Panc1 (cell line): ENCODE measurements around the gene KLF17. TPM values are rescaled to one million over a fixed set of nuclear protein-coding genes. Genes with fewer than 3 reads are reported as not detected.
A peak's percentile ranks its signal among the peaks of the same experiment; 100 is the strongest.

Source experiments
- ATAC-seq: fragments of 200-7000 bp; cut with Tn5 transposase; 2 replicates; pipeline ENCODE4 v1.9.1; 2020; ENCODE audit warnings: mild to moderate bottlenecking, moderate library complexity
- Bru-seq: library from RNA; stranded (reverse); fragments of 400-500 nt; gene quantifications from one replicate; lab custom pipeline; 2021; lab: Mats Ljungman, UMichigan
- BruChase-seq, 2 experiments: library from RNA; stranded (reverse); fragments of 400-500 nt; gene quantifications; one replicate each; lab custom pipeline; 2021; lab: Mats Ljungman, UMichigan
- BruUV-seq: library from RNA; stranded (reverse); fragments of 400-500 nt; replicated peaks from 2 replicates; lab custom pipeline; 2021; lab: Mats Ljungman, UMichigan
- CTCF ChIA-PET: fragments of 300-600 bp; sonication (Branson Sonifier 250); formaldehyde crosslinking; loops from one replicate; lab custom pipeline; 2022; ENCODE audit warnings: antibody characterized with exemption; lab: Charles Lee
- POLR2A ChIA-PET: fragments of 300-600 bp; sonication (Branson Sonifier 250); formaldehyde crosslinking; loops from one replicate; lab custom pipeline; 2022; ENCODE audit warnings: antibody characterized with exemption; lab: Charles Lee
- DNase-seq: peaks from one replicate; pipeline ENCODE4 v3.0.0-alpha.2; 2010; ENCODE audit warnings: low read depth, low spot score
- H3K27ac ChIP-seq: 2 replicates; pipeline ENCODE4 v1.5.1; 2011; ENCODE audit warnings: mild to moderate bottlenecking, low read length, inconsistent platforms
- H3K27me3 ChIP-seq: fragments of 200-500 bp; sonication (Bioruptor generic); 2 replicates; pipeline ENCODE4 v1.6.0; 2014; ENCODE audit warnings: low read length, inconsistent platforms; ENCODE audit not compliant: control insufficient read depth, insufficient read depth
- H3K36me3 ChIP-seq: fragments of 200-500 bp; sonication (Bioruptor generic); 2 replicates; pipeline ENCODE4 v1.5.1; 2014; ENCODE audit warnings: inconsistent platforms, mild to moderate bottlenecking, low read length, moderate library complexity; ENCODE audit not compliant: control insufficient read depth, insufficient read depth
- H3K4me1 ChIP-seq: 2 replicates; pipeline ENCODE4 v1.5.1; 2011; ENCODE audit warnings: inconsistent platforms, mild to moderate bottlenecking, low read length, moderate library complexity; ENCODE audit not compliant: control insufficient read depth, insufficient read depth
- H3K4me3 ChIP-seq, 2 experiments: 2 replicates each; pipeline ENCODE4 v1.5.1; 2011 to 2012; ENCODE audit warnings: low read depth in 2 of 2, low read length in 2 of 2, mild to moderate bottlenecking in 2 of 2, inconsistent platforms in 1 of 2, moderate library complexity in 1 of 2
- H3K9me3 ChIP-seq: fragments of 200-500 bp; sonication (Bioruptor generic); 2 replicates; pipeline ENCODE4 v1.5.1; 2014; ENCODE audit warnings: low read depth, mild to moderate bottlenecking, inconsistent platforms, low read length, moderate library complexity; ENCODE audit not compliant: control insufficient read depth, insufficient read depth
- CTCF ChIP-seq: fragments of 450-650 bp; IDR thresholded peaks from 2 replicates; pipeline ENCODE4 v1.5.1; 2017; ENCODE audit warnings: mild to moderate bottlenecking
- POLR2AphosphoS5 ChIP-seq: IDR thresholded peaks from 2 replicates; pipeline ENCODE4 v1.6.1; 2012; ENCODE audit warnings: mild to moderate bottlenecking, low read depth, low read length, moderate library complexity
- REST ChIP-seq, 2 experiments: IDR thresholded peaks; 2 replicates each; pipeline ENCODE4 v1.6.1; 2011 to 2012; ENCODE audit warnings: low read depth in 2 of 2, control low read depth in 1 of 2, low read length in 1 of 2, mild to moderate bottlenecking in 1 of 2, moderate library complexity in 1 of 2; ENCODE audit not compliant: insufficient read depth in 1 of 2
- SIN3A ChIP-seq: IDR thresholded peaks from 2 replicates; pipeline ENCODE4 v1.6.1; 2012; ENCODE audit warnings: low read depth, mild to moderate bottlenecking, low read length, moderate library complexity, borderline replicate concordance; ENCODE audit not compliant: insufficient read depth
- TCF7L2 ChIP-seq: IDR thresholded peaks from 2 replicates; pipeline ENCODE4 v1.6.1; 2011; ENCODE audit warnings: mild to moderate bottlenecking, low read depth, low read length, inconsistent platforms
- in situ Hi-C: cut with HindIII; loops from 2 replicates; pipeline ENCODE4 v1.10.0; 2016; ENCODE audit warnings: low sequenced_read_pairs, low pct_unique_long_range_greater_than_20kb
- intact Hi-C: fragments of 100-400 bp; cut with micrococcal nuclease; formaldehyde crosslinking; loops from one replicate; pipeline ENCODE4 v1.10.0; 2022; ENCODE audit not compliant: unreplicated experiment
- long read RNA-seq: library from polyadenylated mRNA; unstranded; transcript quantifications from one replicate; pipeline ENCODE4 v2.0.0, GENCODE V29; 2021; ENCODE audit not compliant: unreplicated experiment
- polyA plus RNA-seq: library from polyadenylated mRNA; unstranded; fragments of >200 nt; gene quantifications from one replicate; pipeline ENCODE4 v1.2.1, GENCODE V29; 2012; ENCODE audit warnings: missing spikeins; ENCODE audit not compliant: insufficient read length
- total RNA-seq: library from RNA; stranded (reverse); gene quantifications from one replicate; pipeline ENCODE4 v1.2.1, GENCODE V29; 2021; ENCODE audit not compliant: unreplicated experiment

The KLF17 gene
- total RNA-seq = not detected
- polyA plus RNA-seq = not detected
- percentile 18 among the genes with signal in this experiment for Bru-seq, nascent RNA
- percentile 28 among the genes with signal in this experiment for BruChase-seq, experiment 1, labeled RNA remaining after a 2-hour chase
- BruChase-seq, experiment 2, labeled RNA remaining after a 6-hour chase = percentile 30 among the genes with signal in this experiment
- long read RNA-seq = 0 reads

GRCh38 chr1:44118682-44119081 is at the start of gene KLF17:
KLF17 (plus strand) TSS chr1:44118821; CDS start chr1:44118908, 87 bp downstream.
- Histone ChIP-seq H3K9me3 (no peaks in the 10 kb centered on the region), H3K4me1 (no peaks in the 10 kb centered on the region), H3K4me3 (no peak within 1 kb of the TSS), H3K36me3 (no peaks in the 10 kb centered on the region), H3K27ac (no peak within 1 kb of the TSS), H3K27me3 (no peaks in the 10 kb centered on the region; the same call in 1 of the 2 replicates)
- intact Hi-C loops = no loop called here
- in situ Hi-C loops = no loop called here
- TF ChIP-seq REST (IDR thresholded peaks at IDR 0.05; ENCODE audit: insufficient read depth in 1 of 2, low read depth in 2 of 2, low read length in 1 of 2) = no peak
- no peak for TF ChIP-seq POLR2AphosphoS5
- no peak for TF ChIP-seq TCF7L2
- ChIA-PET POLR2A (no interaction called here), CTCF (no interaction called here)
- ATAC-seq (no peak), DNase-seq (no peak)
- BruUV-seq = no TSS peak

- no peak for ATAC-seq
- DNase-seq = no peak
- intact Hi-C loops (no loop called here), in situ Hi-C loops (no loop called here)
- Histone ChIP-seq H3K4me1 (no peaks in the 10 kb centered on the region), H3K27ac (no peak overlapping the region), H3K36me3 (no peaks in the 10 kb centered on the region), H3K9me3 (no peaks in the 10 kb centered on the region), H3K27me3 (no peaks in the 10 kb centered on the region), H3K4me3 (no peak overlapping the region)
- no TSS peak for BruUV-seq
- POLR2A ChIA-PET = no interaction called here
- CTCF ChIA-PET = interaction anchor here (0.7 kb wide), 1 partner anchor 306 kb away, joined by 6 read pairs; no protein-coding TSS in a partner anchor
- no peak for TF ChIP-seq POLR2AphosphoS5
- no peak for TF ChIP-seq TCF7L2
- no peak for TF ChIP-seq REST (IDR thresholded peaks at IDR 0.05; ENCODE audit: insufficient read depth in 1 of 2, low read depth in 2 of 2, low read length in 1 of 2)
- TF ChIP-seq CTCF = no peak
- no peak for TF ChIP-seq SIN3A
These were observed 47.2 kb upstream of the KLF17 start for GRCh38 chr1:44071461-44071860.
